RKO (cell line): ENCODE measurements around the gene FBXO34.
"Not testable (repeated sequence)": the region's sequence is repeated elsewhere in the genome, so short reads cannot be mapped to it uniquely, and the experiment has no call there.

ENCODE experiments used
- DNase-seq: peaks from one replicate; pipeline ENCODE4 v3.0.0-alpha.2; 2016; ENCODE audit warnings: low spot score

The FBXO34 gene

GRCh38 chr14:55309761-55310365 lies 38.6 kb downstream of the FBXO34 start:
- DNase-seq = no peak

- DNase-seq = not testable (repeated sequence)
Measured at GRCh38 chr14:55312379-55313030, 41.3 kb downstream of the FBXO34 start.

- no peak for DNase-seq
Measured at GRCh38 chr14:55313480-55313879, 42.3 kb downstream of the FBXO34 start.

- no peak for DNase-seq
Measured at GRCh38 chr14:55314449-55314848, 43.2 kb downstream of the FBXO34 start.

- DNase-seq = no peak
Measured at GRCh38 chr14:55316564-55316963, 45.3 kb downstream of the FBXO34 start.

GRCh38 chr14:55317542-55318306 lies 46.5 kb downstream of the FBXO34 start:
- DNase-seq = peak; percentile 19

GRCh38 chr14:55318694-55319093 lies 47.5 kb downstream of the FBXO34 start:
- DNase-seq = no peak

- no peak for DNase-seq
Measured at GRCh38 chr14:55323910-55324309, 52.7 kb downstream of the FBXO34 start.

GRCh38 chr14:55324812-55325211 lies 53.6 kb downstream of the FBXO34 start:
- no peak for DNase-seq

- DNase-seq = no peak
Measured at GRCh38 chr14:55327179-55327578, 56.0 kb downstream of the FBXO34 start.

- DNase-seq = no peak
Measured at GRCh38 chr14:55328317-55328716, 57.1 kb downstream of the FBXO34 start.

GRCh38 chr14:55329999-55330710 lies 58.9 kb downstream of the FBXO34 start:
- peak; percentile 55 for DNase-seq

- no peak for DNase-seq
Measured at GRCh38 chr14:55332654-55333570, 61.7 kb downstream of the FBXO34 start.

GRCh38 chr14:55333711-55334485 lies 62.7 kb downstream of the FBXO34 start:
- no peak for DNase-seq

GRCh38 chr14:55336162-55336561 lies 64.9 kb downstream of the FBXO34 start:
- no peak for DNase-seq

GRCh38 chr14:55336691-55337090 lies 65.5 kb downstream of the FBXO34 start:
- no peak for DNase-seq

GRCh38 chr14:55339770-55340169 lies 68.5 kb downstream of the FBXO34 start:
- no peak for DNase-seq

- no peak for DNase-seq
Measured at GRCh38 chr14:55340482-55340881, 69.3 kb downstream of the FBXO34 start.

- DNase-seq = no peak
Measured at GRCh38 chr14:55341781-55342180, 70.6 kb downstream of the FBXO34 start.

- DNase-seq = not testable (repeated sequence)
Measured at GRCh38 chr14:55344582-55345163, 73.5 kb downstream of the FBXO34 start.
